ENCODE measurements around the gene CARF.

CARF gene

DNA sequence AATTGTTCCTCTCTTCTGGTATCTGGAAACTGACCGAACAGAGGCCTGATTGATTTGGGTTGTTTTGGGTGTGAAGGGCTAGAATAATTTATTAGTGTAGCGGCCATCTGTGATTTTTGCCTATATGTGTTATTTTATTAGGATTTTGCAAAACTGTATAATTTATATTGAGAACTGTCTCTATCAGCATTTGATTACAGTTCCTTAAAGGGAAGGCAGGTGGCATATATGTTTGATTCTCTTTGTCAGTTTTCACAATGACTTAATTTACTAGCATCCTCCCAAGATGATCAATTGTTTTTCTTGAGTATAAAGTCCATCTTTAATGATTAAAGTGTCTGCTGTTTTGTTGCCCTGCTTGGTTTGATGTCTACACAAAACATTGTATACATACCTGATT lies 107.1 kb downstream of the CARF start:
- ATAC-seq (no peak), DNase-seq (no peak)

GRCh38 chr2:203021991-203022390 lies 109.9 kb downstream of the CARF start:
- no peak for DNase-seq
- ATAC-seq, result no peak

DNA sequence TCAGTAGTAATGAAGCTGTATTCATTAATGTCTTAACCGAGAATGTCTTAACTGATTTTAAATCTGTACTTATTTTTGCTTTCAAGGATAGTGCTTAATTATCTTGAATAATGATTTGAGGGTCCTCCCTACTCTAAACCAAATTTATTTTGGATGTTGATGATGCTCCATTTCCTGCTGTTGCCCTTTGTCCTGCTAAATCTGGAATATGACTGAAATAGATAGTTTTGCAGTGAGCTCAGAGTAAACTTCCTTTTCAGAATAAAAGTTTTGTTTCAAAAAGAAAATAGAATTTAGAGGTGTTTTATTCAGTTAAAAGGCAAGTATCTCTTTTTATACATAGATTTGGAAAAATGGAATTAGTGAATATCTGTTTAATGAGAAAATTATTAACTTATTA lies 110.7 kb downstream of the CARF start:
- ATAC-seq (no peak), DNase-seq (no peak)

- no peak for ATAC-seq
- no peak for DNase-seq
Measured at GRCh38 chr2:203025592-203025991, 113.5 kb downstream of the CARF start.

GRCh38 chr2:203030545-203030944 lies 118.5 kb downstream of the CARF start:
- no peak for ATAC-seq

GRCh38 chr2:203030991-203031390 lies 118.9 kb downstream of the CARF start:
- ATAC-seq, result no peak
- no peak for DNase-seq

More at GRCh38 chr2:203030545-203030944, 118.5 kb downstream of the CARF start:
- no peak for DNase-seq

GRCh38 chr2:203033395-203033794 lies 121.3 kb downstream of the CARF start:
- ATAC-seq, result no peak
- no peak for DNase-seq

DNA sequence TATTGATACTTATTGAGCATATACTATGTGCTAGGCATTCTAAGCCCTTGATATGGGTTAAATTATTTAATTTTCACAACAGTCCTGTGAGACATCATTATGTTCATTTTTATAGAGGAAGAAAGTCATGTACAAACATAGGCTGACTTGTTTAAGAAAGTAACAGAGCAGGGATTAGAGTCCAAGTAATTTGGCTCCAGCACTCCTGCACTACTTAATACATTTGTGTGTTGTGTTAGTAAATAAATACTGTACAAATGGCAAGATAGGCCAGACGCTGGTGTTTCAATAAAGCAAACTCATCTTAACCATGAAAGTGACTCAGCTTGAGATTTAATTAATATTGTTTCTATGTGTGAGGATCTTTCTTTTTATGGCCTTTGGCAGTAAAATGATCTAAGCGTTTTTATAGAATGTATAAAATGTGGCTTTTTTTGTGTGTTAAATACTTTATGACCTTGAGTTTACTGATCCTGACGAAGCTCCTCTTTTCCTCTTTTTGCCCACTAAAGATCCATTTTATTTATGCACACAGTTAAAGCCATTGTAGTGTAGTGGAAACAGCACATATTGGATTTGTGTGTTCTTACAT lies 123.9 kb downstream of the CARF start:
- DNase-seq, result no peak
- ATAC-seq, result no peak
